ENCODE data around the gene DPEP2NB.
"Not testable (repeated sequence)": the region's sequence is repeated elsewhere in the genome, so short reads cannot be mapped to it uniquely, and the experiment has no call there.

Gene DPEP2NB

GRCh38 chr16:67996666-67997065 lies 19.0 kb downstream of the DPEP2NB start:
- Histone ChIP-seq H3K27me3 (no peaks in the 10 kb centered on the region), H3K9me3 (peaks cover 9% of the 10 kb centered on the region; the same call in 1 of the 2 replicates), H3K27ac (no peak overlapping the region), H4K20me1 (no peaks in the 10 kb centered on the region), H3K36me3 (no peaks in the 10 kb centered on the region), H3K9ac (no peak overlapping the region), H3K4me3 (no peak overlapping the region), H3K4me1 (peaks cover 60% of the 10 kb centered on the region), H3K4me2 (no peak overlapping the region)
- no peak for TF ChIP-seq Cebpa-rat (IDR thresholded peaks at IDR 0.05)

- H3K27me3 ChIP-seq = no peaks in the 10 kb centered on the region
- H4K20me1 ChIP-seq = no peaks in the 10 kb centered on the region
- no peak overlapping the region for H3K4me3 ChIP-seq
- H3K9ac ChIP-seq = no peak overlapping the region
- peaks cover 9% of the 10 kb centered on the region; the same call in 1 of the 2 replicates for H3K9me3 ChIP-seq
- H3K36me3 ChIP-seq = no peaks in the 10 kb centered on the region
- H3K4me1 ChIP-seq = peaks cover 58% of the 10 kb centered on the region
- no peak overlapping the region for H3K27ac ChIP-seq
- no peak overlapping the region for H3K4me2 ChIP-seq
- TF ChIP-seq Cebpa-rat (IDR thresholded peaks at IDR 0.05) = no peak
These were observed 20.3 kb downstream of the DPEP2NB start for GRCh38 chr16:67995423-67995822.

- H4K20me1 ChIP-seq, H3K36me3 ChIP-seq, H3K9me3 ChIP-seq, H3K27me3 ChIP-seq: not testable (repeated sequence)
- peak overlapping the region; percentile 55 for H3K4me3 ChIP-seq
- H3K9ac ChIP-seq = peak overlapping the region; percentile 39
- peak overlapping the region; percentile 79 for H3K27ac ChIP-seq
- peak overlapping the region; percentile 88 for H3K4me2 ChIP-seq
- H3K4me1 ChIP-seq = peaks cover 44% of the 10 kb centered on the region
These were observed 21.7 kb downstream of the DPEP2NB start for GRCh38 chr16:67994040-67994408.

GRCh38 chr16:67993207-67994039 lies 22.3 kb downstream of the DPEP2NB start:
- no peaks in the 10 kb centered on the region for H3K27me3 ChIP-seq
- H3K27ac ChIP-seq = peak overlapping the region; percentile 79
- H3K4me3 ChIP-seq = peak overlapping the region; percentile 55
- H3K36me3 ChIP-seq = no peaks in the 10 kb centered on the region
- TF ChIP-seq Cebpa-rat (IDR thresholded peaks at IDR 0.05) = no peak
- peak overlapping the region; percentile 39 for H3K9ac ChIP-seq
- peak overlapping the region; percentile 88 for H3K4me2 ChIP-seq
- peaks cover 38% of the 10 kb centered on the region for H3K4me1 ChIP-seq
- H3K9me3 ChIP-seq = peaks cover 8% of the 10 kb centered on the region; the same call in 1 of the 2 replicates
- H4K20me1 ChIP-seq = no peaks in the 10 kb centered on the region

- peak overlapping the region; percentile 88 for H3K4me2 ChIP-seq
These were observed 23.0 kb downstream of the DPEP2NB start for GRCh38 chr16:67992661-67993206.

GRCh38 chr16:67990018-67990386 lies 25.7 kb downstream of the DPEP2NB start:
- H4K20me1 ChIP-seq = no peaks in the 10 kb centered on the region
- H3K9me3 ChIP-seq = no peaks in the 10 kb centered on the region
- peaks cover 54% of the 10 kb centered on the region for H3K4me1 ChIP-seq
- H3K9ac ChIP-seq = no peak overlapping the region
- no peaks in the 10 kb centered on the region for H3K27me3 ChIP-seq
- H3K4me3 ChIP-seq = no peak overlapping the region
- H3K4me2 ChIP-seq = no peak overlapping the region
- no peak for TF ChIP-seq Cebpa-rat (IDR thresholded peaks at IDR 0.05)
- H3K27ac ChIP-seq = no peak overlapping the region
- no peaks in the 10 kb centered on the region for H3K36me3 ChIP-seq

More at GRCh38 chr16:67992661-67993206, 23.0 kb downstream of the DPEP2NB start:
- no peak for TF ChIP-seq Cebpa-rat (IDR thresholded peaks at IDR 0.05)
- H3K9ac ChIP-seq = no peak overlapping the region
- H3K4me1 ChIP-seq = peaks cover 34% of the 10 kb centered on the region
- peak overlapping the region; percentile 79 for H3K27ac ChIP-seq
- no peaks in the 10 kb centered on the region for H3K36me3 ChIP-seq
- no peaks in the 10 kb centered on the region for H4K20me1 ChIP-seq
- peaks cover under 1% of the 10 kb centered on the region; the same call in 1 of the 2 replicates for H3K9me3 ChIP-seq
- no peak overlapping the region for H3K4me3 ChIP-seq
- H3K27me3 ChIP-seq = no peaks in the 10 kb centered on the region

- Histone ChIP-seq H3K27me3 (no peaks in the 10 kb centered on the region), H3K4me2 (no peak overlapping the region), H3K9me3 (no peaks in the 10 kb centered on the region), H3K4me3 (no peak overlapping the region), H3K36me3 (no peaks in the 10 kb centered on the region), H4K20me1 (no peaks in the 10 kb centered on the region), H3K9ac (no peak overlapping the region), H3K4me1 (peaks cover 54% of the 10 kb centered on the region), H3K27ac (no peak overlapping the region)
- TF ChIP-seq Cebpa-rat (IDR thresholded peaks at IDR 0.05) = no peak
These were observed 26.2 kb downstream of the DPEP2NB start for GRCh38 chr16:67989322-67990017.

GRCh38 chr16:67988675-67989074 lies 27.0 kb downstream of the DPEP2NB start:
- Histone ChIP-seq H4K20me1 (no peaks in the 10 kb centered on the region), H3K4me3 (no peak overlapping the region), H3K36me3 (no peaks in the 10 kb centered on the region), H3K27ac (no peak overlapping the region), H3K9me3 (no peaks in the 10 kb centered on the region), H3K9ac (no peak overlapping the region), H3K4me2 (no peak overlapping the region), H3K4me1 (peaks cover 54% of the 10 kb centered on the region), H3K27me3 (no peaks in the 10 kb centered on the region)
- TF ChIP-seq Cebpa-rat (IDR thresholded peaks at IDR 0.05) = no peak

- H3K9me3 ChIP-seq = no peaks in the 10 kb centered on the region
- H3K27ac ChIP-seq = no peak overlapping the region
- no peak overlapping the region for H3K4me3 ChIP-seq
- no peaks in the 10 kb centered on the region for H4K20me1 ChIP-seq
- no peak for TF ChIP-seq Cebpa-rat (IDR thresholded peaks at IDR 0.05)
- H3K9ac ChIP-seq = no peak overlapping the region
- H3K36me3 ChIP-seq = no peaks in the 10 kb centered on the region
- no peaks in the 10 kb centered on the region for H3K27me3 ChIP-seq
- peaks cover 48% of the 10 kb centered on the region for H3K4me1 ChIP-seq
- H3K4me2 ChIP-seq = no peak overlapping the region
These were observed 28.1 kb downstream of the DPEP2NB start for GRCh38 chr16:67987460-67988160.

Measured in BLaER1 (cell line).